GM12878 (cell line): ENCODE measurements around the gene EHD4. TPM values are rescaled to one million over a fixed set of nuclear protein-coding genes. Genes with fewer than 3 reads are reported as not detected.

Experiments used
- ATAC-seq: fragments of 200-7000 bp; cut with Tn5 transposase; 3 replicates; pipeline ENCODE4 v1.9.1; 2020; ENCODE audit warnings: mild to moderate bottlenecking, moderate library complexity
- BruUV-seq: library from RNA; stranded (reverse); fragments of 400-500 nt; replicated peaks from 2 replicates; lab custom pipeline; 2021; lab: Mats Ljungman, UMichigan
- CTCF ChIA-PET: fragments of 300-600 bp; sonication (Branson Sonifier 250); formaldehyde crosslinking; extraction: SDS; loops from one replicate; lab custom pipeline; 2021; ENCODE audit warnings: inconsistent platforms; lab: Yijun Ruan, JAX
- POLR2A ChIA-PET: fragments of 350-600 bp; formaldehyde crosslinking; extraction: SDS; loops from one replicate; lab custom pipeline; 2021; ENCODE audit warnings: inconsistent platforms; lab: Charles Lee
- RAD21 ChIA-PET: fragments of 300-600 bp; sonication (Branson Sonifier 250); formaldehyde crosslinking; loops from one replicate; lab custom pipeline; 2023; ENCODE audit warnings: antibody characterized with exemption; ENCODE audit not compliant: unreplicated experiment; lab: Charles Lee
- SMC1A ChIA-PET: fragments of 300-600 bp; sonication (Branson Sonifier 250); formaldehyde crosslinking; loops from one replicate; lab custom pipeline; 2023; ENCODE audit not compliant: unreplicated experiment, uncharacterized antibody; lab: Charles Lee
- DNase-seq: peaks from one replicate; pipeline ENCODE4 v3.0.0-alpha.2; 2011; ENCODE audit warnings: low read depth, low spot score
- FAIRE-seq: peaks from 3 replicates; lab custom pipeline; 2011; peaks lifted over from hg19 to GRCh38; lab: Jason Lieb, UNC
- H2AFZ ChIP-seq: 2 replicates; pipeline ENCODE4 v1.6.0; 2011; ENCODE audit warnings: low read depth, low read length, control low read depth; ENCODE audit not compliant: control insufficient read depth
- H3K27ac ChIP-seq: 2 replicates; pipeline ENCODE4 v1.5.1; 2011; ENCODE audit warnings: control low read depth; ENCODE audit not compliant: control insufficient read depth, insufficient read depth
- H3K27me3 ChIP-seq, 2 experiments: replicated peaks in 1 of 2; 2 replicates each; pipeline versions ENCODE4 v1.6.0 to v1.6.1; 2011; ENCODE audit warnings: low read length in 1 of 2; ENCODE audit not compliant: control insufficient read depth in 2 of 2, insufficient read depth in 2 of 2
- H3K36me3 ChIP-seq, 2 experiments: 2 replicates each; pipeline ENCODE4 v1.5.1; 2011; ENCODE audit warnings: low read length in 1 of 2; ENCODE audit not compliant: control insufficient read depth in 2 of 2, insufficient read depth in 2 of 2
- H3K4me1 ChIP-seq: 2 replicates; pipeline ENCODE4 v1.6.1; 2011; ENCODE audit warnings: mild to moderate bottlenecking, low read length, moderate library complexity, mixed read lengths; ENCODE audit not compliant: control insufficient read depth, insufficient read depth
- H3K4me2 ChIP-seq: 2 replicates; pipeline ENCODE4 v1.6.0; 2011; ENCODE audit warnings: control low read depth; ENCODE audit not compliant: control insufficient read depth, insufficient read depth
- H3K4me3 ChIP-seq: fragments of 200-600 bp; sonication (generic); 2 replicates; pipeline ENCODE4 v1.5.1; 2016
- H3K79me2 ChIP-seq: 2 replicates; pipeline ENCODE4 v1.6.0; 2011; ENCODE audit warnings: low read length; ENCODE audit not compliant: control insufficient read depth, insufficient read depth
- H3K9ac ChIP-seq: 2 replicates; pipeline ENCODE4 v1.8.0; 2011; ENCODE audit warnings: low read length, control low read depth, mixed read lengths; ENCODE audit not compliant: control insufficient read depth, insufficient read depth
- H3K9me3 ChIP-seq: replicated peaks from 3 replicates; pipeline ENCODE4 v1.5.1; 2011; ENCODE audit warnings: mild to moderate bottlenecking, low read length; ENCODE audit not compliant: control insufficient read depth, insufficient read depth
- H4K20me1 ChIP-seq: 2 replicates; pipeline ENCODE4 v1.6.0; 2011; ENCODE audit not compliant: control insufficient read depth, insufficient read depth
- BCLAF1 ChIP-seq: fragments of 450-650 bp; IDR thresholded peaks from 2 replicates; pipeline ENCODE4 v1.6.1; 2017; ENCODE audit warnings: antibody characterized with exemption, mild to moderate bottlenecking, moderate library complexity
- BRCA1 ChIP-seq: IDR thresholded peaks from 2 replicates; pipeline ENCODE4 v1.6.1; 2011; ENCODE audit warnings: low read depth, low read length, improper control_type of control experiment
- CHD2 ChIP-seq: IDR thresholded peaks from 2 replicates; pipeline ENCODE4 v1.6.1; 2011; ENCODE audit warnings: low read depth, low read length, improper control_type of control experiment, borderline replicate concordance
- CHD4 ChIP-seq: fragments of 200-600 bp; sonication (generic); IDR thresholded peaks from 2 replicates; pipeline ENCODE4 v1.6.1; 2016; ENCODE audit warnings: mild to moderate bottlenecking
- PAX8 ChIP-seq: fragments of 450-650 bp; IDR thresholded peaks from 2 replicates; pipeline ENCODE4 v1.6.1; 2017; ENCODE audit warnings: mild to moderate bottlenecking, moderate library complexity
- RAD21 ChIP-seq: IDR thresholded peaks from 2 replicates; pipeline ENCODE4 v1.6.1; 2011; ENCODE audit warnings: mild to moderate bottlenecking, low read depth, low read length, moderate library complexity; ENCODE audit not compliant: insufficient read depth
- RB1 ChIP-seq: fragments of 450-650 bp; formaldehyde crosslinking; IDR thresholded peaks from 2 replicates; pipeline ENCODE4 v1.6.1; 2017; ENCODE audit warnings: mild to moderate bottlenecking, borderline replicate concordance
- RBBP5 ChIP-seq: fragments of 200-600 bp; sonication (generic); conservative IDR thresholded peaks from 2 replicates; pipeline ENCODE4 v1.6.1; 2016
- SMAD5 ChIP-seq: IDR thresholded peaks from 2 replicates; pipeline ENCODE4 v1.6.1; 2016; ENCODE audit warnings: antibody characterized with exemption, low read depth
- STAT3 ChIP-seq: IDR thresholded peaks from 2 replicates; pipeline ENCODE4 v1.6.1; 2011; ENCODE audit warnings: low read depth, low read length, improper control_type of control experiment
- TCF3 ChIP-seq: IDR thresholded peaks from 2 replicates; pipeline ENCODE4 v1.6.1; 2012; ENCODE audit warnings: low read depth, mild to moderate bottlenecking, low read length, borderline replicate concordance; ENCODE audit not compliant: insufficient read depth
- ZNF622 ChIP-seq: fragments of 450-650 bp; IDR thresholded peaks from 2 replicates; pipeline ENCODE4 v1.6.1; 2017; ENCODE audit warnings: mild to moderate bottlenecking, inconsistent platforms
- WGBS: methylation state at CpG from one replicate; pipeline ENCODE4 v1.1.6; 2016; ENCODE audit warnings: low lambda C conversion rate; ENCODE audit not compliant: insufficient replicate concordance, insufficient coverage; ENCODE audit errors: missing lambda C conversion rate; 5-methylcytosine and 5-hydroxymethylcytosine counted together
- in situ Hi-C: fragments of 300-500 bp; cut with MboI; formaldehyde crosslinking; loops from 9 replicates; pipeline ENCODE4 v1.14.3; 2018; ENCODE audit warnings: mixed read lengths
- intact Hi-C: fragments of 100-400 bp; cut with micrococcal nuclease; formaldehyde crosslinking; loops from one replicate; pipeline ENCODE4 v1.14.2; 2022; ENCODE audit not compliant: unreplicated experiment
- polyA plus RNA-seq, 11 experiments: library from polyadenylated mRNA; depleted of rRNA in 4 of 11; unstranded in 6 of 11; stranded (reverse) in 5 of 11; fragments of >200 nt; fragmentation: Nextera tagmentation in 4 of 11; fragmentation: Illumina TruSeq in 1 of 11; extraction: Ambion mirVana in 4 of 11; extraction: Trizol in 1 of 11; gene quantifications; 1 replicate in 1 of 11; 2 replicates in 10 of 11; pipeline versions ENCODE4 v1.2.1 to v1.2.3, GENCODE V29; 2011 to 2016; ENCODE audit warnings: inconsistent platforms in 2 of 11, missing spikeins in 2 of 11, low read depth in 1 of 11
- total RNA-seq, 4 experiments: library from RNA; depleted of rRNA in 3 of 4; stranded (reverse); fragments of >200 nt in 3 of 4; fragmentation: Illumina TruSeq in 1 of 4; extraction: Trizol in 1 of 4; gene quantifications; 2 replicates each; pipeline versions ENCODE4 v1.2.1 to v1.2.3, GENCODE V29; 2013 to 2021
- TF ChIP-seq, protein P1 (sequence below): fragments of 450-650 bp; IDR thresholded peaks from 2 replicates; pipeline ENCODE4 v1.6.1; 2016; ENCODE audit warnings: mild to moderate bottlenecking
- TF ChIP-seq, protein P2 (sequence below): fragments of 450-650 bp; IDR thresholded peaks from 2 replicates; pipeline ENCODE4 v1.6.1; 2017; ENCODE audit warnings: mild to moderate bottlenecking, moderate library complexity

Gene EHD4
- total and polyA plus RNA-seq, 10 of the 15 experiments (the other 5 are each of a cell fraction or from before 2014, with no cell fraction given) = 4.2 to 62.9 (median 44.7) TPM

DNA sequence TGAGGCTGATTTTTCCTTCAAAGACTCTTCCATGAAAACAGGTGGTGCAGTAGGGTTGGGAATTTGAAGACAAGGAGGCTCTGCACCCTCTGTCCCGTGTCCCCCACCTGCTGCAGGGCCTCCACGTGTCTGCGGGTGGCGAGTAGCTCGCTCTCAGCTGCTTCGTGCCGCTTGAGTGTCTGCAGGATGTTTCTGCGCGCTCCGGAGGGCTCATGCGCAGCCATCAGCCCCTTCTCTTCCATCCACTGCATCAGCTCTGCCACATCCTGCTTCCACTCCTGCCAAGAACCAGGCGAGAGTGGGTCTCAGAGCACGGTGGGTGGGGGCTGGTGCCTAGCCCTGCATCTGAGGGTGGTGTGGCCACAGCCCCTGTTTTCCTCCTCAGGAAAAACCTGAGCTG, 96.3 kb downstream of the EHD4 start:
- Histone ChIP-seq H3K4me3 (no peak overlapping the region), H3K9ac (no peak overlapping the region), H3K27me3 (no peaks in the 10 kb centered on the region; a peak in 2 of 4 replicates), H3K9me3 (no peaks in the 10 kb centered on the region), H3K27ac (no peak overlapping the region), H4K20me1 (no peaks in the 10 kb centered on the region), H3K4me1 (no peaks in the 10 kb centered on the region), H2AFZ (no peak overlapping the region), H3K79me2 (no peaks in the 10 kb centered on the region), H3K4me2 (no peak overlapping the region), H3K36me3 (no peaks in the 10 kb centered on the region)
- POLR2A ChIA-PET = no interaction called here
- ATAC-seq = no peak
- CTCF ChIA-PET = no interaction called here
- TF ChIP-seq BCLAF1 (no peak), RBBP5 (no peak), ZNF622 (no peak), RB1 (no peak), PAX8 (no peak), RAD21 (no peak), STAT3 (no peak), SMAD5 (no peak), BRCA1 (no peak), CHD2 (no peak), TCF3 (no peak), CHD4 (no peak)
- TF ChIP-seq, protein P1, sequence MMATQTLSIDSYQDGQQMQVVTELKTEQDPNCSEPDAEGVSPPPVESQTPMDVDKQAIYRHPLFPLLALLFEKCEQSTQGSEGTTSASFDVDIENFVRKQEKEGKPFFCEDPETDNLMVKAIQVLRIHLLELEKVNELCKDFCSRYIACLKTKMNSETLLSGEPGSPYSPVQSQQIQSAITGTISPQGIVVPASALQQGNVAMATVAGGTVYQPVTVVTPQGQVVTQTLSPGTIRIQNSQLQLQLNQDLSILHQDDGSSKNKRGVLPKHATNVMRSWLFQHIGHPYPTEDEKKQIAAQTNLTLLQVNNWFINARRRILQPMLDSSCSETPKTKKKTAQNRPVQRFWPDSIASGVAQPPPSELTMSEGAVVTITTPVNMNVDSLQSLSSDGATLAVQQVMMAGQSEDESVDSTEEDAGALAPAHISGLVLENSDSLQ = no peak
- TF ChIP-seq, protein P2, sequence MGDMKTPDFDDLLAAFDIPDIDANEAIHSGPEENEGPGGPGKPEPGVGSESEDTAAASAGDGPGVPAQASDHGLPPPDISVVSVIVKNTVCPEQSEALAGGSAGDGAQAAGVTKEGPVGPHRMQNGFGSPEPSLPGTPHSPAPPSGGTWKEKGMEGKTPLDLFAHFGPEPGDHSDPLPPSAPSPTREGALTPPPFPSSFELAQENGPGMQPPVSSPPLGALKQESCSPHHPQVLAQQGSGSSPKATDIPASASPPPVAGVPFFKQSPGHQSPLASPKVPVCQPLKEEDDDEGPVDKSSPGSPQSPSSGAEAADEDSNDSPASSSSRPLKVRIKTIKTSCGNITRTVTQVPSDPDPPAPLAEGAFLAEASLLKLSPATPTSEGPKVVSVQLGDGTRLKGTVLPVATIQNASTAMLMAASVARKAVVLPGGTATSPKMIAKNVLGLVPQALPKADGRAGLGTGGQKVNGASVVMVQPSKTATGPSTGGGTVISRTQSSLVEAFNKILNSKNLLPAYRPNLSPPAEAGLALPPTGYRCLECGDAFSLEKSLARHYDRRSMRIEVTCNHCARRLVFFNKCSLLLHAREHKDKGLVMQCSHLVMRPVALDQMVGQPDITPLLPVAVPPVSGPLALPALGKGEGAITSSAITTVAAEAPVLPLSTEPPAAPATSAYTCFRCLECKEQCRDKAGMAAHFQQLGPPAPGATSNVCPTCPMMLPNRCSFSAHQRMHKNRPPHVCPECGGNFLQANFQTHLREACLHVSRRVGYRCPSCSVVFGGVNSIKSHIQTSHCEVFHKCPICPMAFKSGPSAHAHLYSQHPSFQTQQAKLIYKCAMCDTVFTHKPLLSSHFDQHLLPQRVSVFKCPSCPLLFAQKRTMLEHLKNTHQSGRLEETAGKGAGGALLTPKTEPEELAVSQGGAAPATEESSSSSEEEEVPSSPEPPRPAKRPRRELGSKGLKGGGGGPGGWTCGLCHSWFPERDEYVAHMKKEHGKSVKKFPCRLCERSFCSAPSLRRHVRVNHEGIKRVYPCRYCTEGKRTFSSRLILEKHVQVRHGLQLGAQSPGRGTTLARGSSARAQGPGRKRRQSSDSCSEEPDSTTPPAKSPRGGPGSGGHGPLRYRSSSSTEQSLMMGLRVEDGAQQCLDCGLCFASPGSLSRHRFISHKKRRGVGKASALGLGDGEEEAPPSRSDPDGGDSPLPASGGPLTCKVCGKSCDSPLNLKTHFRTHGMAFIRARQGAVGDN = no peak
- no peak for DNase-seq
- RAD21 ChIA-PET = no interaction called here
- SMC1A ChIA-PET = no interaction called here
- BruUV-seq = no TSS peak
- intact Hi-C loops (no loop called here), in situ Hi-C loops (no loop called here)
- no peak for FAIRE-seq
- 32% methylated on average over 13 of the region's 13 CpGs for WGBS
